IMR-90 (cell line): ENCODE results near the gene NAA35. TPM values are rescaled to one million over a fixed set of nuclear protein-coding genes. Genes with fewer than 3 reads are reported as not detected.

Experiments used
- ATAC-seq: fragments of 200-7000 bp; cut with Tn5 transposase; 2 replicates; pipeline ENCODE4 v1.9.1; 2020; ENCODE audit warnings: low read depth, mild to moderate bottlenecking, moderate library complexity
- BruUV-seq: library from RNA; stranded (reverse); fragments of 400-500 nt; replicated peaks from 2 replicates; lab custom pipeline; 2021; lab: Mats Ljungman, UMichigan
- CTCF ChIA-PET: fragments of 300-600 bp; formaldehyde crosslinking; extraction: SDS; loops from one replicate; lab custom pipeline; 2021; ENCODE audit warnings: antibody characterized with exemption; lab: Yijun Ruan, JAX
- POLR2A ChIA-PET: fragments of 300-600 bp; sonication (Branson Sonifier 250); formaldehyde crosslinking; loops from one replicate; lab custom pipeline; 2022; ENCODE audit warnings: antibody characterized with exemption; ENCODE audit not compliant: unreplicated experiment; lab: Charles Lee
- DNase-seq: peaks from one replicate; pipeline ENCODE4 v3.0.0; 2013
- H2AFZ ChIP-seq: replicated peaks from 2 replicates; pipeline ENCODE3; 2013; ENCODE audit warnings: low read length, mild to moderate bottlenecking; ENCODE audit not compliant: poor library complexity
- H2AK5ac ChIP-seq: 2 replicates; pipeline ENCODE4 v1.6.1; 2013; ENCODE audit warnings: low read depth, low read length, inconsistent platforms
- H2AK9ac ChIP-seq: replicated peaks from 2 replicates; pipeline ENCODE3; 2013; ENCODE audit warnings: mild to moderate bottlenecking, low read depth, low read length, moderate library complexity; ENCODE audit not compliant: poor library complexity
- H2BK120ac ChIP-seq: 2 replicates; pipeline ENCODE4 v1.6.1; 2013; ENCODE audit warnings: low read depth, low read length, inconsistent platforms
- H2BK15ac ChIP-seq: 3 replicates; pipeline ENCODE4 v1.6.1; 2013; ENCODE audit warnings: low read depth, low read length, inconsistent platforms
- H2BK20ac ChIP-seq: 2 replicates; pipeline ENCODE4 v1.6.1; 2013; ENCODE audit warnings: low read depth, mild to moderate bottlenecking, inconsistent platforms, low read length, moderate library complexity
- H2BK5ac ChIP-seq: 2 replicates; pipeline ENCODE4 v1.6.1; 2013; ENCODE audit warnings: mild to moderate bottlenecking, low read depth, low read length, inconsistent platforms; ENCODE audit not compliant: poor library complexity, severe bottlenecking
- H3K14ac ChIP-seq: replicated peaks from 2 replicates; pipeline ENCODE4 v1.6.1; 2013; ENCODE audit warnings: low read depth, low read length, inconsistent platforms
- H3K18ac ChIP-seq: 2 replicates; pipeline ENCODE4 v1.6.1; 2013; ENCODE audit warnings: low read depth, low read length, control low read depth
- H3K23ac ChIP-seq: 2 replicates; pipeline ENCODE4 v1.6.1; 2013; ENCODE audit warnings: low read depth, low read length, inconsistent platforms
- H3K27ac ChIP-seq: 2 replicates; pipeline ENCODE4 v1.5.1; 2013; ENCODE audit warnings: mild to moderate bottlenecking, control low read depth, low read length; ENCODE audit not compliant: insufficient read depth
- H3K27me3 ChIP-seq: 2 replicates; pipeline ENCODE4 v1.6.1; 2013; ENCODE audit warnings: low read length; ENCODE audit not compliant: control insufficient read depth, insufficient read depth
- H3K36me3 ChIP-seq: 2 replicates; pipeline ENCODE4 v1.6.1; 2013; ENCODE audit warnings: low read length, mixed read lengths; ENCODE audit not compliant: control insufficient read depth, insufficient read depth
- H3K4ac ChIP-seq: 2 replicates; pipeline ENCODE4 v1.6.1; 2013; ENCODE audit warnings: low read depth, low read length, inconsistent platforms
- H3K4me1 ChIP-seq: 2 replicates; pipeline ENCODE4 v1.6.1; 2013; ENCODE audit warnings: low read length, mixed read lengths; ENCODE audit not compliant: control insufficient read depth, insufficient read depth
- H3K4me2 ChIP-seq: 2 replicates; pipeline ENCODE4 v1.6.1; 2013; ENCODE audit warnings: low read depth, mild to moderate bottlenecking, control low read depth, low read length, moderate library complexity
- H3K4me3 ChIP-seq: 2 replicates; pipeline ENCODE4 v1.5.1; 2013; ENCODE audit warnings: low read depth, mild to moderate bottlenecking, control low read depth, low read length, moderate library complexity; ENCODE audit not compliant: insufficient read depth
- H3K56ac ChIP-seq: 2 replicates; pipeline ENCODE4 v1.6.1; 2013; ENCODE audit warnings: low read length, inconsistent platforms; ENCODE audit not compliant: insufficient read depth; ENCODE audit errors: extremely low read depth
- H3K79me1 ChIP-seq, 2 experiments: 2 replicates each; pipeline ENCODE4 v1.6.1; 2013; ENCODE audit warnings: low read length in 2 of 2, inconsistent platforms in 1 of 2, low read depth in 1 of 2
- H3K9ac ChIP-seq: 2 replicates; pipeline ENCODE4 v1.6.1; 2013; ENCODE audit warnings: low read depth, low read length, control low read depth
- H3K9me1 ChIP-seq: 2 replicates; pipeline ENCODE4 v1.6.1; 2013; ENCODE audit warnings: low read length, inconsistent platforms; ENCODE audit not compliant: insufficient read depth
- H3K9me3 ChIP-seq: 2 replicates; pipeline ENCODE4 v1.6.1; 2013; ENCODE audit warnings: low read length; ENCODE audit not compliant: control insufficient read depth, insufficient read depth
- H4K20me1 ChIP-seq: 2 replicates; pipeline ENCODE4 v1.6.1; 2013; ENCODE audit warnings: low read length, inconsistent platforms; ENCODE audit not compliant: insufficient read depth
- H4K5ac ChIP-seq: 2 replicates; pipeline ENCODE4 v1.6.1; 2013; ENCODE audit warnings: mild to moderate bottlenecking, low read depth, low read length, control low read depth
- H4K8ac ChIP-seq, 2 experiments: 2 replicates each; pipeline ENCODE4 v1.6.1; 2013; ENCODE audit warnings: low read depth in 2 of 2, low read length in 2 of 2, control low read depth in 1 of 2, inconsistent platforms in 1 of 2
- H4K91ac ChIP-seq: 2 replicates; pipeline ENCODE4 v1.6.1; 2013; ENCODE audit warnings: low read depth, low read length, inconsistent platforms; ENCODE audit not compliant: insufficient read depth
- BHLHE40 ChIP-seq: fragments of 150-350 bp; IDR thresholded peaks from 2 replicates; pipeline ENCODE4 v1.6.1; 2016; ENCODE audit warnings: mild to moderate bottlenecking, low read depth, low read length
- CEBPB ChIP-seq: IDR thresholded peaks from 2 replicates; pipeline ENCODE4 v1.6.1; 2012; ENCODE audit warnings: low read depth, low read length, improper control_type of control experiment
- CHD1 ChIP-seq: IDR thresholded peaks from 2 replicates; pipeline ENCODE4 v1.6.1; 2012; ENCODE audit warnings: low read depth, low read length, improper control_type of control experiment
- FOS ChIP-seq: fragments of 150-350 bp; IDR thresholded peaks from 2 replicates; pipeline ENCODE4 v1.6.1; 2016; ENCODE audit warnings: low read depth, low read length
- MAFK ChIP-seq: IDR thresholded peaks from 2 replicates; pipeline ENCODE4 v1.6.1; 2012; ENCODE audit warnings: low read depth, low read length, improper control_type of control experiment
- MAZ ChIP-seq: IDR thresholded peaks from 2 replicates; pipeline ENCODE4 v1.6.1; 2012; ENCODE audit warnings: low read depth, mild to moderate bottlenecking, low read length, improper control_type of control experiment, moderate library complexity, borderline replicate concordance
- MXI1 ChIP-seq: IDR thresholded peaks from 2 replicates; pipeline ENCODE4 v1.6.1; 2012; ENCODE audit warnings: low read depth, mild to moderate bottlenecking, low read length, moderate library complexity, borderline replicate concordance
- NFE2L2 ChIP-seq: fragments of 150-350 bp; IDR thresholded peaks from 2 replicates; pipeline ENCODE4 v1.6.1; 2016; ENCODE audit warnings: low read depth, mild to moderate bottlenecking, low read length
- POLR2A ChIP-seq: IDR thresholded peaks from 2 replicates; pipeline ENCODE4 v1.6.1; 2012; ENCODE audit warnings: mild to moderate bottlenecking, low read depth, low read length
- RAD21 ChIP-seq: IDR thresholded peaks from 2 replicates; pipeline ENCODE4 v1.6.1; 2012; ENCODE audit warnings: low read length, improper control_type of control experiment
- RFX5 ChIP-seq: IDR thresholded peaks from 2 replicates; pipeline ENCODE4 v1.8.0; 2012; ENCODE audit warnings: low read depth, mild to moderate bottlenecking, low read length, moderate library complexity
- SMC3 ChIP-seq: fragments of 150-350 bp; IDR thresholded peaks from 2 replicates; pipeline ENCODE4 v1.6.1; 2016; ENCODE audit warnings: low read depth, mild to moderate bottlenecking, antibody characterized with exemption, low read length, moderate library complexity
- WGBS, 2 experiments: methylation state at CpG; one replicate each; pipeline versions ENCODE4 v1.1.5 to v1.1.7; 2013; ENCODE audit warnings: missing lambda C conversion rate in 2 of 2; ENCODE audit not compliant: insufficient read length in 1 of 2; ENCODE audit errors: extremely low coverage in 2 of 2; 5-methylcytosine and 5-hydroxymethylcytosine counted together
- dilution Hi-C: fragments of 300-500 bp; cut with HindIII; formaldehyde crosslinking; loops from one replicate; pipeline ENCODE4 v1.14.3; 2018; ENCODE audit warnings: low sequenced_read_pairs; ENCODE audit not compliant: unreplicated experiment
- in situ Hi-C: fragments of 300-500 bp; cut with MboI; formaldehyde crosslinking; loops from 3 replicates; pipeline ENCODE4 v1.14.3; 2019; ENCODE audit warnings: low sequenced_read_pairs, inconsistent platforms, mixed read lengths
- intact Hi-C: fragments of 100-400 bp; cut with micrococcal nuclease; formaldehyde crosslinking; loops from 2 replicates; pipeline ENCODE4 v1.10.0; 2022
- polyA plus RNA-seq, 3 experiments: library from polyadenylated mRNA; depleted of rRNA; stranded (reverse); fragments of >200 nt; gene quantifications; 2 replicates each; pipeline ENCODE4 v1.2.3, GENCODE V29; 2012; ENCODE audit warnings: low replicate concordance in 1 of 3
- total RNA-seq: library from RNA; depleted of rRNA; stranded (reverse); fragments of >200 nt; gene quantifications from 2 replicates; pipeline ENCODE4 v1.2.3, GENCODE V29; 2012
- TF ChIP-seq, protein P1 (sequence below): fragments of 150-350 bp; IDR thresholded peaks from 2 replicates; pipeline ENCODE4 v1.6.1; 2017; ENCODE audit warnings: mild to moderate bottlenecking, antibody characterized with exemption, low read length, low read depth

The NAA35 gene
- total and polyA plus RNA-seq, 2 of the 4 experiments (the other 2 are of a cell fraction): 13.1 to 16.5 TPM

DNA sequence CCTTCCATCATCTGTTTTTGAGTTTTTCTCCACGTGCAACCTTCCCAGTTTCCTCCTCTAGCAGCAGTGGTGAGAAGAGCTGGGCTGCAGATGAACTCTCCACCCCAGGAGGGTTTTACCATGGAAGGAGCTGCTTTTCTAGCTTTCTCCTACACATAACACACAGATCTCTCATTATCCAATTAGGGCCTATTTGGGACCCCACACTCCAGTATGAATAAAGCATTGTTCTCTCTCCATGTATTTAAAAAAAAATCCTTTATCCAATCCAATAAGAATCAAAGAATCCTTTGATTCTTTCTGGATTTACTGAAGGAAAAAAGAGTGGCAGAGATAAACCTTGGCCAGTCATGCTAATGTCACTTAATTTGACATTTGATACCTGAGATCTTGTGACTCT is 31.6 kb upstream of the NAA35 start:
- Histone ChIP-seq H4K5ac (no peak overlapping the region), H2BK15ac (no peak overlapping the region), H3K27ac (no peak overlapping the region), H2AFZ (no peak overlapping the region), H3K4me1 (no peaks in the 10 kb centered on the region), H3K9me3 (no peaks in the 10 kb centered on the region), H3K9ac (no peak overlapping the region), H3K36me3 (no peaks in the 10 kb centered on the region), H3K4ac (no peak overlapping the region), H3K18ac (no peak overlapping the region), H3K23ac (no peak overlapping the region), H3K4me2 (no peak overlapping the region), H3K27me3 (no peaks in the 10 kb centered on the region), H3K14ac (no peak overlapping the region), H2BK5ac (no peak overlapping the region), H4K20me1 (no peaks in the 10 kb centered on the region), H4K8ac (no peak overlapping the region), H3K9me1 (no peaks in the 10 kb centered on the region), H2AK9ac (no peak overlapping the region), H4K91ac (no peak overlapping the region), H2AK5ac (no peak overlapping the region), H2BK120ac (no peak overlapping the region), H2BK20ac (no peak overlapping the region), H3K56ac (no peak overlapping the region), H3K4me3 (no peak overlapping the region), H3K79me1 (no peaks in the 10 kb centered on the region)
- in situ Hi-C loops: no loop called here
- CTCF ChIA-PET: no interaction called here
- POLR2A ChIA-PET: no interaction called here
- intact Hi-C loops: no loop called here
- no CpG with 5 or more reads among the region's 1 CpG for WGBS, 2 experiments
- dilution Hi-C loops: no loop called here
- BruUV-seq: no TSS peak
- ATAC-seq (no peak), DNase-seq (no peak)
- TF ChIP-seq, protein P1, sequence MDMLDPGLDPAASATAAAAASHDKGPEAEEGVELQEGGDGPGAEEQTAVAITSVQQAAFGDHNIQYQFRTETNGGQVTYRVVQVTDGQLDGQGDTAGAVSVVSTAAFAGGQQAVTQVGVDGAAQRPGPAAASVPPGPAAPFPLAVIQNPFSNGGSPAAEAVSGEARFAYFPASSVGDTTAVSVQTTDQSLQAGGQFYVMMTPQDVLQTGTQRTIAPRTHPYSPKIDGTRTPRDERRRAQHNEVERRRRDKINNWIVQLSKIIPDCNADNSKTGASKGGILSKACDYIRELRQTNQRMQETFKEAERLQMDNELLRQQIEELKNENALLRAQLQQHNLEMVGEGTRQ: no peak
- TF ChIP-seq SMC3: no peak
- TF ChIP-seq CHD1: no peak
- TF ChIP-seq FOS: no peak
- TF ChIP-seq MXI1: no peak
- no peak for TF ChIP-seq RFX5
- no peak for TF ChIP-seq POLR2A
- TF ChIP-seq MAFK: no peak
- no peak for TF ChIP-seq CEBPB
- TF ChIP-seq BHLHE40: no peak
- no peak for TF ChIP-seq NFE2L2
- TF ChIP-seq RAD21: no peak
- no peak for TF ChIP-seq MAZ
